SHP77 treated with DMSO at 0.1 percent for 48 hours (cell line): ENCODE measurements around the gene AQP6.

ENCODE experiments used
- DNase-seq: peaks from one replicate; lab custom pipeline; 2025; lab: John Stamatoyannopoulos, UW

AQP6 gene

DNA sequence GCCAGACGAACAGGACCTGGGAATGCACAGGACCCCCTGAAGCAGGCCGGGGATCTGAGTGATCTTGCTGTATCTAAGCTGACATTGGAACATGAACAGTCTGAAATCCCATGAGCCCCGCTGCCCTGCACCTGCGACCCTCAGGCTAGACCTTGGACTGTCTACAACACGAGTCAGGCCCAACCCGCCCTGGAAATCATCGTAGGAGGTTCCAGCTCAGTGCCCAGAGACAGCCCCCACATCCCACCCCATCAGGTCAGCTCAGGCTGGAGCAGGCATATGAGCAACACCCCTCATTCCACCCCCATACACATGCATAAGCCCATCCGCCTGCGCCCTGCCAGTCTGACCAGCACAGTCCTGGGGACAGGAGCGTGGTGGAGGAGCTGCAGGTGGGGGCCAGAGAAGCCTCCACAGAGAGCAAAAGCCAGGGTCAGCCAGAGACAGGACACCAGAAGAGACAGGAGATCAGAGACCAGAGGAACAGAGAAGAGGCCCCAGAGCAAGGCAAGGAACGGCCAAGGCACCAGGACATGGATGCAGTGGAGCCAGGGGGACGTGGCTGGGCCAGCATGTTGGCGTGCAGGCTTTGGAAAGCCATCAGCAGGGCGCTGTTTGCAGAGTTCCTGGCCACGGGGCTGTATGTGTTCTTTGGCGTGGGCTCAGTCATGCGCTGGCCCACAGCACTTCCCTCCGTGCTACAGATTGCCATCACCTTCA is at the start of gene AQP6:
Gene AQP6 (plus strand): TSS at position 307 of the 720 bp plus-strand sequence. CDS start 227 bp downstream, at position 534.
- DNase-seq: no peak

GRCh38 chr12:49923035-49923644 is 49.6 kb upstream of the AQP6 start:
- DNase-seq: no peak

- no peak for DNase-seq
Measured at GRCh38 chr12:49923880-49924556, 48.7 kb upstream of the AQP6 start.

GRCh38 chr12:49924628-49925246 is 48.0 kb upstream of the AQP6 start:
- DNase-seq: no peak

DNA sequence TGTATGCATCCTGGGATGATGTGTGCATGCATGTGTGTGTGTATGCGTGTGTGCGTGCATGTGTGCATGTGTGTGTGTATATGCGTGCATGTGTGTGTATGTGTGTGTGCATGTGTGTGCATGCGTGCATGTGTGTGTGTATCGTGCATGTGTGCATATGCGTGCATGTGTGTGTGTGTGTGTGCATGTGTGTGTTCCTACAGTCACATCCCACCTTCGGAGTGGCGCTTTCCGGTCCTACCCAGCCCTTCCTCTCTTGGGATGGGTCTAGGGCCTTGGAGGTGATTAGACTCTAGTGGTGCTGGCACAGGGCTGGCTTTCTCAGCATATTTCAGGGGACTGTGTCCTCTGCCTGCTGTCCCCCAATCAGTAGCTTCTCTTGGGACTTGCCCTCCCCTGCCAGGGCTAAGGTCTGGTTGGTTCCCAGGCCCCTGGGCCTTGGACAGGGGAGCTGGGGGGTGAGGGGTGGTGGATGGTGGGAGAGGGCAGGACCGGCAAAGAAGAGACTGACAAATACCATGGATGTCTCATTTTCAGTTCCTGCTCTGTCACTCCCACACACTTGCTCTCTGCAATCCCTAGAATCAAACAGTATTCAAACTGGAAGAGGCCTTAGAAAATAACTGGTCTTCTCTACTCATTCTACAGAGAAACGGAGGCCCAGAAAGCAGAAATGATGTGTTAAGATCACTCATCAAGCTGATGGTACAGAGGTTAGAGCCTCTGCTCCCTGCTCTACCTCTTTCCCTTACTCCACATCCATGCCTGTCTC is 47.1 kb upstream of the AQP6 start:
- DNase-seq: no peak

GRCh38 chr12:49928471-49928870 is 44.3 kb upstream of the AQP6 start:
- DNase-seq: no peak

- no peak for DNase-seq
Measured at GRCh38 chr12:49929581-49929980, 43.2 kb upstream of the AQP6 start.

DNA sequence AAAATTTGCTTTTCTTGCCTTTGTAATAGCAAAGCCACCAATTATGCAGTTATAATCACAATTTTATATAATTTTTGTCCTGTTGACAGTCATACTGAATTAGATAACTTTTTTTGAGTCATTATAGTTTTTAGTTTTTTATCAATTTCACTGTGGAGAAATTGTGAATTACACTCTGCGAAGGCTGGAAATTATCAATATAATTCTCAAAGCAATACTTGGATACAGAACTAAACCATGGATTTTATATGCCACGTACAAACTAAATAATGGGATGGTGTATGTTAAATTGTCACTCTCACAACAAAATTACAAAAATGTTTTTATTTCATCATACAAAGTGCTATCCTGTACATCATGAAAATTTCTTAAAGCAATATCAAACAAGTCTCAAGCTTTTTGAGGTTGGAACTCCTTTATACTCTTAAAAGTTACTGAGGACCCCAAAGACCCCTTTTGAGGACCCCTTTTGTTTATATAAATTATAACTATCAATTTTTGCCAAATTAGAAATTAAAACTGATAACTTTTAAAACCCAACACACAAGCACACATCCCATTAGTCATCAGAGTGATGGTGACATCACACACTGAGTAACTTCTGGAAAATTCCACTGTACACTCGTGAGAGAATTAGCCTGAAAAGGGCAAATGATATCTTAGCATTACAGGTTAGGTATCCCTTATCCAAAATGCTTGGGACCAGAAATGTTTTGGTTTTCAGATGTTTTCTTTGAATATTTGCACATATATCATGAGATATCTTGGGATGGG is 42.0 kb upstream of the AQP6 start:
- DNase-seq: no peak

GRCh38 chr12:49932023-49932422 is 40.7 kb upstream of the AQP6 start:
- DNase-seq: no peak

GRCh38 chr12:49932533-49933130 is 40.1 kb upstream of the AQP6 start:
- no peak for DNase-seq

DNA sequence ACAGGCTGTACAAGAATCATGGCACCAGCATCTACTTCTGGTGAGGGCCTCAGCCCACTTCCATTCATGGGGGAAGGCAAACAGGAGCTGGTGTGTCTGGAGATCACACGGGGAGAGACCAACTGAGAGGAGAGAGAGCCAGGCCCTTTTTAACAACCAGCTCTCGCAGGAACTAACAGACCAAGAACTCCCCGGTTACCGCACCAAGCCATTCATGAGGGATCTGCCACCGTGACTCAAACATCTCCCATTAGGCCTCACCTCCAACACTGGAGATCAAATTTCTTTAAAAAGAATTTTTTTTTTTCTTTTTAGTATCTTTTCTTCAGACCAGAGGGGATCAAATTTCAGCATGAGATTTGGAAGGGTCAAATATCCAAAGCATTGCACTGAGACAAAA is 39.0 kb upstream of the AQP6 start:
- no peak for DNase-seq

DNA sequence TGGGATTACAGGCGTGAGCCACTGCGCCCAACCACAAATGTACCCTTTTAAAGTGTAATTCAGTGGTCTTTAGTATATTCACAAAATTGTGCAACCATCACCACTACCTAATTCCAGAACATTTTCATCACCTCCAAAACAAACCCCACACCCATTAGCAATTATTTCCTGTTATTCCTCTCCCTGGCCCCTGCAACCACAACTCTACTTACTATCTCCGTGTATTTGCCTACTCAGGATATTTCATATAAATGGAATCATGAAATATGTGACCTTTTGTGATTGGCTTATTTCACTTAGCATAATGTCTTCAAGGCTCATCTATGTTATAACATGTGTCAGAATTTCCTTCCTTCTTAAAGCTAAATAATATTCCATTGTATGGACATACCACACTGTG is 38.2 kb upstream of the AQP6 start:
- no peak for DNase-seq

- no peak for DNase-seq
Measured at GRCh38 chr12:49936925-49937324, 35.8 kb upstream of the AQP6 start.

GRCh38 chr12:49937639-49938300 is 35.0 kb upstream of the AQP6 start:
- no peak for DNase-seq

DNA sequence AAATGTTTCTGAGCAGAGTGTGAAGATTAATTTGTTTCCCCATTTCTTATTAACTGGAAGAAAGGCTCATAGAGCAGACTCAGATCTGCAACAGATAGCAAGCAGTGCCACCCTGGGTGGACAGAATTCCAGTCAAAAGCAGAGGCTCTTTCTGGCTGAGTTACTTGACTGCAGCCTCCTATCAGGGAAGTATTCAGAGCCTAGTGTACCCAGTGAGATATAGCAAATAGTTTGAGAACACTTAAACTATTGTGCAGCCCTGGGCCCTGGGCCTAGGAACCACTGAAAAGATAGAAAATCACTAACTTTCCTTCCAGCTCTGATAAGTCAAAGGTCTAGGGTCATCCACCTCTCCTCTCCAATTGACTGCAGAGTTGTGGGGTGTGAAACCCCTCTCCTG is 33.4 kb upstream of the AQP6 start:
- no peak for DNase-seq

- DNase-seq: no peak
Measured at GRCh38 chr12:49939707-49940106, 33.0 kb upstream of the AQP6 start.

DNA sequence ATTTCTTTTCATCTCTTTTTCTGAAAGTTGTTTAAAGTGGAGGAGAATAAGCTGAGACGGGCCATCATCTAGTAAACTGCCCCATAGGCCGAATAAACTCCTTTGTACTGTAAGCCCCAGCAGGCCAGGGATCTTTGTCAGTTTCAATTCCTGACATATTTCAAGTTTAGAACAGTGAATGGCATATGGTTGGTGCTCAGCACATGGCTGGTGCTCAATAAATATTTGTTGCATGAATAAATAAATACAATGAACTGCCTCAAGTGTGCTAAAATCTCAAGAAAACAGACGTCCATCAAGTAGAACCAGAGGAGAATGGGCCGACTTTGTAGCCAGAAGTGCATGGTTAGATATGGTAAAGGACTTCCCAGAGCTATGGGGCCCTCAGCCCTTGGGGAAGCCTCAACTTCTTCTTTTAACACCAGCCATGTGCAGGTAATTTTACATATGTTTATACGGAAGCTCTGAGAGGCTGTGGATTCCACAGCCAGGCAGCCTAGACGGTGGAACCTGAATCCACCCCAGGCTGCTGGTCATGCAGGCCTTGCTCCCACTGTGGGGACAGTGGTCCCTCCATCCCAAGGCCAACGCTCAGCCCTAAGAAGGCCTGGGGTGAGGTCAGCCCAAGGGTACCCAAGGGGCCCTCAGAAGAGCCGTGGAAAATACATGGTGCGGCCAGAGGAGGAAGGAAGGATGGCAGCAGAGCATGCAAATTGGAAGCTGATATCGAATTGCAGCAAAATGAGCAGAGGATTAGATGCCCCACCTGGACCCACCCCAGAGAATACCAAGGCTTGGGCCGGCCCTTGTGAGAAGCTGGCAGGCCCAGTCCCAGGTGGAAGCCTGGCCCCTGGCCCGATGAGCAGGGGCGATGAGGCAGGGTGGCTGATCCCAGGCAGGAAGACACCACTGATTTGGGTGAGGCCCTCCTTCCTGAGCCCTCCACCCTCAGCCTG is 30.9 kb upstream of the AQP6 start:
- DNase-seq: no peak

GRCh38 chr12:49942512-49942893 is 30.2 kb upstream of the AQP6 start:
- DNase-seq: no peak

- DNase-seq: no peak
Measured at GRCh38 chr12:49942921-49943624, 29.7 kb upstream of the AQP6 start.
